H4 (cell line): Measurements from ENCODE around the gene GRID1. TPM values are rescaled to one million over a fixed set of nuclear protein-coding genes. Genes with fewer than 3 reads are reported as not detected.

Experiments used
- DNase-seq: peaks from one replicate; pipeline ENCODE4 v3.0.0-alpha.2; 2015; ENCODE audit warnings: low spot score
- total RNA-seq: library from RNA; depleted of rRNA; stranded (reverse); fragments of >200 nt; shearing (Covaris generic); gene quantifications from 2 replicates; pipeline ENCODE4 v1.2.3, GENCODE V29; 2014

GRID1 gene
- total RNA-seq, 1 experiment from 2014 or later, result 2.4 TPM

DNA sequence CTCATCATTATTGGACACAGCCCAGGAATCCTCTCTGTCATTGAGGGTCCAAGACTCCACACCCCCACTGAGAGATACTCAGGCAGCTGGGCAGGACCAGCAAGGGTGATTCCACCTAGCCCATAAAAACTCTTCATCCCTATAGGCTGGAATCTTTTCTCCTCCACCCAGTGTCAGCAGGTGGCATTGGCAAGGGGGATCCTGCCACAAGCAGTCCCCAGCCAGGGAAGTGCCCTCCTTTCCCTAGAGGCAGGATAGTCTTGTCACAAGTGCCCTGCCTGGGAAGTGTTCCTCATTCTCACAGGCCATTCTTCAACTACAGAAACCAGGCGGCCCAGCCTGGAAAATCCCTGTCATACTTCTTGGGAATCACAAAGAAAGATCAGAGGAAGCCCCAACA lies 533.6 kb downstream of the GRID1 start:
- DNase-seq, result no peak

DNA sequence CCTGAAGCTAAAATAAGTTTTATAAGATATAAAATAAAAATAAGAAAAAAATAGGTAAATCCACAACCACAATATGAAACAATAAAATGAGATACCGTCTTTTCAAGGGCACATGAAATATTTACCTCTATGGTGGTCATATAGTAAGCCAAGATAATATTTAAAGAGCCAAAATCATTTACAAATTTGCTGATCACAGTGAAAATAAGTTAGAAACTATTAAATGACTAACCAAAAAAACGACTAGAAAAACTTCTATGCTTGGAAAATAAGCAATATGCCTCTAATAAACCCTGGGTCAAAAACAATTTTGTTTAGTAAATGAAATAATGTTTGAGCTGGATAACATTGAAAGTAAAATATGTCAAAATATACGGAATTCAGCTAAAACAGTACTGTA lies 535.2 kb downstream of the GRID1 start:
- DNase-seq, result no peak

DNA sequence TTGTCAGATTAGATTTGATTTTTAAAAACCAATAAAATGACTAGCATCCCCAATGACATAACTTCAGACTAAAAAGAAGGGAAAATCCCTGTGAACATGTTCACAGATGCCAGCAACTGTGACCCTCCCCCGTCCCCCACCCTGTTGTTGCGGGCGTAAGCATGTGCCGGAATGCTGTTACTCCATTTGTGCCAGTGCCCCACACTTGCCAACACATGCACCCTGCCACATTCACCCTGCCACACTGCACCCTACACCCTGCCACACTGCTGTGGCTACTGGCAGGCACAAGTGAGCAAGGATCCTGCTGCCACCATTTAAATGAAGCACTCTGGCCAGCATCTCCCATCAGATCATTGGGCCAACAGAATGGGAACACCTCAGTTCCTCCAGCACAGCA lies 540.2 kb downstream of the GRID1 start:
- DNase-seq, result no peak

DNA sequence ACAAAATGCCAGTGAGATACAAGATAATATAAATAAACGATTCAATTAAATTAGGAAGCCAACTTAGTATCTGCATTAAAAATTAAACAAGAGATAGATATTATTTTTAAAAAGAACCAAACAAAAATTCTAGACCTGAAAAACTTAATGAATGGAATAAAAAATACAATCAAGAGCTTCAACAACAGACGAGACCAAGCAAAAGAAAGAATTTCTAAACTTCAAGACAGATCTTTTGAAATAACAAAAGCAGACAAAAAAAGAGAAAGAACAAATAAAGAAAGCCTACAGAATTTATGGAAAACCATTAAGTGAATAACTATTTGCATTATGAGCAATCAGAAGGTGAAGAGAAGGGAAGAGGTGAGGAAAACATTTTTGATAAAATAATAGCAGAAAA lies 555.2 kb downstream of the GRID1 start:
- DNase-seq, result no peak

DNA sequence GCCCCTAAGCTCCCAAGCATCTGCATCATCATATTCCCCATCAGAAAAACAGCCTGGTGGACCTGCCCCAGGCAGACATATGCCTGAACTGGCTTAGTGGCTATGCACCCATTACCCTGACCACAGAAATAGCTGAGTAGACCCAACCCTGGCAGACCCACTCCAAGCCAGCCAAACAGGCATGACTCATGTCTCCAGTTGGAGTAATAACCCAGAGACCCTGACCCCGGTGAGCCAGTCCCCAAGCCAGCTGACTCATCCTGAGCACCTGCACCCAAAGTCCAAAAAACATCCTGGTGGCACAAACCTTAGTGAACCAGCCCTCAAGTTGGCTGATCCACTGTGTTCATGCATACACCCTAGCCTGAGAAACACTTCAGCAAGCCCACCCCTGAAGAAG lies 555.9 kb downstream of the GRID1 start:
- no peak for DNase-seq

DNA sequence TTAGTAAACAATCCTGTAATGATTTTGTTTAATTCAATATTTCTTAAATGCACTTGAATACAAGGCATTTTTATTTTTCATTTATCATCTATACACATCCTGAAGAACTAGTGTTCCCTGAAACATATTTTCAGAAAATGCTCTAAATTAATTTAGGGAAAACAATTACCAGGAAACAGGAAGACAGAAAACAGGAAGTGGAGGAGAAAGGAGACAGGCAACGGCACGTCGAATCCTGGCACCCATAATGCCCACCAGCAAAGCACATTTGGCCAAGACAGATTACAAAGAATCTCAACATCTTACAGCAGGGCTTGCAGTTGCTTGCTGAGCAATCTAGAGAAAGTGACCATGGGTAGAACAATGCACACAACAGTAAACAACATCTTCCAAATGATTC lies 571.1 kb downstream of the GRID1 start:
- no peak for DNase-seq

DNA sequence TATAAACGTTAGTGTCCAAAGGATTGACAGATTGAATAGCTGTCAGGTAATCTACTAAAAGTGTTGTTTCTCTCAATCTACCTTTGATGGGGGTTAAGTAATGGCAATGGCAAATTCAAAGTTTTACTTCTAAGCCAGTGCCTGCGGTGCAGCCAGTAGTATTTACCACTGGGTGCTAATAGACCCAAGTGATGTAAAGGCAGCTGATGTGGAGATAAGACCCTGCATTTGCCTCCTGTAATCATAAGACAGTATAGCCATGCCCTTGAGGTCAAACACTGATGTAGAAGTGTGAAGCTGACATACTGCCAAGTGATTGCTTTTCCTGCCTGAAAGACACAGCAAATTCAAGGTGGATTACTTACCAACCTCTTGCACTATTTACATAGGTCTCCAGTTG lies 572.0 kb downstream of the GRID1 start:
- no peak for DNase-seq

DNA sequence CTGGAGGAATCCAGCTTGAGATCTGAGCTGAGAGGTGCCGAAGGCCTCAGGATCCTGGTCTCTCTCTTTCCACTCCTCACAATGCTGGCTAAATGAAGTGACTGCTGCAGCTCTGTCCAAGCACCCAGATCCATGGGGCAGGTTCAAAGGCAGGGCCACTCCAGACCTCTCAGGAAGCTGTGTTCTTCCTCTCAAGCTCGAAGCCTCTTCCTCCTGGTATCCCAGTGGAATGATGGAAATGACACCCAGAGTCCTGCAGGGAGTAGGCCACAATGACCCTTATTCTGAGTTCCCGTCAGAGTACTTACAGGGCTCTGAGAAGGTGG lies 574.1 kb downstream of the GRID1 start:
- no peak for DNase-seq

DNA sequence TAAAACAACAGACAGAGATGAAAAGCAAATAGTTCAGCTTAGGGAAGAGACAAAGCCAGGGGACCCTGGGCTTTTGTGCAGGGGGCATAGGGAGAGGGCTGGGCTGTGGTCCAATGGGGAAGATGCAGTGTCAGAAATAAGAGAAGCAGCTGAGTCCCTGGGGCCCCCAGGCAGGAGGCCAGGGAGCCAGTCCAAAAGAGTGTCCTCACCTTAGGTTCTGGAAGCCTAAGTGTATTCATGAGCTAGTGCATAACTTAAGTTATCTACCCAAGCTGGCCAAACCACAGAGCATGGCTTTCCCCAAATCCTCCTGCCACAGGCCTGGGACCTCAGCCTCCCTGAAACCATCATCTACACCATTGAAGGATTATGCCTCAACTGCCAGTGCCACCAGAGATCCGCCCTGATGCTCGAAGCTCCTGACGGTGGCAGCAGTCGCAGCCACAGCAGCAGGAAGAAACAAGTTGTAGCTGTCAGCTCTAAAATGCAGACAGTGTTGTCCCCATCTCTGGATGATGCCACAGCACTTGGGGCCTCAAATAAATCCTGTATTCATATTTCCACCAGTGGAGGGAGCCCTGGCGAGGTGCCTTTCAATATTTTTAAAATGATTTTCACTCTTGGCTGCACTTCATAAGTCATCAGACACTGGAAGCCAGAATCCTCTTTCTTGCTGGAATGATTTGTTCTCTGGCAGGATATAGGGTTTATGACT lies 574.6 kb downstream of the GRID1 start:
- no peak for DNase-seq

DNA sequence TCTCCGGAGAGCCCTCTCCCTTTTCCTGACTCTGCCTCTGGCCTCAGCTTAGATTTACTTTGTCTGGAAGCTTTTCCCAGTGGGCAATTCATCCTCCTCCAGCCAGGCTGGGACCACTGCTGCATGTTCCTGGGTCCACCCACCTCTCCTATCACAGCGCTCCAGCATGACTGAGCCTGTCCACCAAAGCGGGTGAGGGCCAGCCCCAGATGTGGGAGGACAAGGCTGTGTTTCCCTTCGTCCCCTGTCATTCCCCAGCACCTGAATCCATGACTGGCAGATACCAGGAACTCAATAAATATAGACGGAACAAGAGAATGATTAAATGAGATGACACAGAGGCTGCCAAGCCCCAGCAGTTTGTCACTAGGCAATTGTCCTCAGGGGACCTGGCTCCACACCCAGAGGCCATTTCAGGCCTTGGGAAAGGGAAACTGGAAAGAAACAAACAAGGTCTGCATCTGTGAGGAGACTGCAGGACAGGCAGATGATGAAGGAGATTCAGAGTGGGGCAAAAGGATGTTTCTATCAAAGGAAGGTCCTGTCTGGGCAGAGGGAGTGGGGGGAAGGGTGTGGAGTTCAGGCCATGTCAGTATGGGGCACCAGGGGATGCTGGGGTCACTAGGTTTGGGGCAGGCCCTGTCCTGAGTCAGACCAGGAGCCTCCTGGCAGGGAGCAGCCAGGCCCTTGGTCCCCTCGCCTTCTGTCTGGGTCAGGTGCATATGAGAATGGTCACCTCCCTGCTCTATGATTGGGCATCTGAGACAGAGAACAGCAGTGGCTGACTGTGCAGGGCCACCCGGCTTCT lies 576.4 kb downstream of the GRID1 start:
- no peak for DNase-seq

DNA sequence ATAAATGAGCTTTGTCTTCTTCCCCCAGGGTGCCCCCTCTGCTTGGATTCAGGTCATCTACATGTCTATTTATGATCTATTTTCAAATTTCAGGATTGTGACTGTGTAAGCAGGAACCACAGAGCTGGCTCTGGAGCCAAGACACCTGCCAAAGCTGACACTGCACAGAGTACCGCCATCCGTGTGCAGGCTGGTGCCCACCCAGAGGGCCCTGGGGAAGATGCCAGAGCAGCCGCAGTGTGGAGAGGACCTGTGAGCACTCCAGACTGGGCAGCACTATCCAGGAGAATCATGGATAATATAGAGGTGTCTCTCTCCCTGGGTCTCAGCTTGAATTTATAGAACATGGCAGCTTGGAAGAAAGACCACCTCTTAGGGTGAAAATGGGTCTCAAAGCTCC lies 577.5 kb downstream of the GRID1 start:
- no peak for DNase-seq

DNA sequence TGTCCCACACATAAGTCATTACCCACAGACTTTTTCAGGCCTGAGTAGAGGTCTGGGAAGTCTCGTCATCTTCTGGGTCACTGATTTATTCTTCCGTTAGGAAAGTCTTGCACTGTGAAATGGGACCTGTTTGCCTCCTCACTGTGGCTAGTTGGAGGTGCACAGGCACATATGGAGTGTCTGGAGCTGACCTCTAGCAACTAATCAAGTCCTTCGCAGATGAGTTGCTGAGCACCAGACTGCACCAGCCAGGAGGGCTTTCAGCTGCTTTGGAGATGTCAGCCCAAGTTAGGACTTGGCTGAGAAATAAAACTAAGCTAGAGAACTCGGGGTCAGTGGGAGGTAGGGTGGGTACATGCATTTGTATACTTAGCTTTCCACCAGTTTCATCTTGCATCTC lies 578.0 kb downstream of the GRID1 start:
- DNase-seq, result no peak

DNA sequence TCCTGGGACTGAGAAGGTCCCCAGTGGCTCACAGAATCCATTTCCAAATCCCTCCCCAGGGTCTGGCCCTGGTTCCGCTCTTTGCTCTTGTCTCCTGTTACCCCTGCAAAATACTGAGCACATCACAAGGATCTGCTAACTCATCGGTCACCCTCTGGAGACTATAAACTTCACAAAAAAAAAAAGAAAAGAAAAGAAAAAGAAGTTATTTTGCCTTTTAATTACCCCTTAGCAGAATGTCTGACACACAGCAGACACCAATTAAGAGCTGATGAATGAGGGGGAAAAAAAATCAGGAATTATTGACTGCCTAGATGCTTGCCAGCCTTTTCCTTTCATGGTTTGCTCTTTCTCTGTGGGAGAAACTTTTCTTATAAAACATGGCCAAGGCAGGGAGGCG lies 578.7 kb downstream of the GRID1 start:
- DNase-seq, result no peak

DNA sequence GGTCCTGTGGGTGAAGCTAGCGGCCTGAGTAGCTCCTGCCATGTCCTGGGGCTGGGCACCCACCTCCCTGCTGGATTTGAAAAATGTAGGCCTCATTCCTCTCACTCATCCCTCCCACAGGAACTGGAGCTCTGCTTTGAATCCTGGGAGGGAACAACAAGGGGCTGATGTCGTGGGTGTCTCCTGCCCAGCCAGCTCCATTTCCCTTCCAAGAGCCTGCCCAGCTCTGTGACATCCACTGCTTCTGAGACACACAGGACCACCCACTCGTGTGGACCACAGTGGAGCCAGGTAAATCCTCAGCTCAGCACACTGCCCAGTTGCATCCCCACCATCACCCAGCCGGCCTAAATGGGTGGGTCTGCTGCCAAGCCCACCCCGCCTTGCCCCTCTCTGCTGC lies 579.2 kb downstream of the GRID1 start:
- no peak for DNase-seq

DNA sequence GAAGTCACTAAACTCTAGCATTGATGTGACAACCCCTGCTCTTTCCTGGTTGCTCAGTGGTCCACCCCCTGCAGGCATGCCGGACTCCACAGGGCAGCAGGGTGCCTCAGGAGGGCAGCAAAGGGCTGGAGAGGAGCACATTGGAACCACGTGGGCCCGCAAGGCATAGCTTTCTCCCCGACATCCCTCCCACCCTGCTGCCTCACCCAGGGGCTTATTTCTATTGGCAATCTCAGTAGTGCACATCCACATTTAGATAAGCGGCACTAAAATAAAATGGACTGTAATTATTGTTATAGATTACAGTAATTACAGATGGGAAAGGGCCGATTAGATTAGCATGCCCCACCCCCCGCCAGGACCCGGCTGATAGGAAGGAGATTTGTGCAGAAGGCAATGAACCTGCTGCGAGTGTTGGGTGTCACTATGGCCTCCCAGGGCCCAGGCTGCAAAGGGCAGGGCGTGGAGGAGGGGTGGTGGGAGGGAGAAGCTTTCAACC lies 580.1 kb downstream of the GRID1 start:
- no peak for DNase-seq

DNA sequence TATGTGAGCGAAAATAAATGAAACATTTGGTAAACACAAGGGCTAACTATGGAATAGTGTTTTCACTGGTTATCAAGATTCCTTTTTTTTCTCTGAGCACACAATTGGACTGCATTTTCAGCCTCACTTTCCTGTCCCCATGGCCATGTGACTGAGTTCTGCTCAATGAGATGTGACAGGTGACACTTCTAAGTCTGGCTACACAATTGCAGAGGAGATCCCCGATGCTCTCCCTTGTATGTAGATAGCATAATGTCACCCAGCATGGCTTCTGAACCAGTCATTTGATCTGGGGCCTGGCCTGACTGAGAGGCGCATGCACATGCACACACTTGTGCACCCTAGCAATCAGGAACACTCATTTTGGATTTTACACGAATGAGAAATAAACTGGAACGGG lies 581.8 kb downstream of the GRID1 start:
- no peak for DNase-seq

DNA sequence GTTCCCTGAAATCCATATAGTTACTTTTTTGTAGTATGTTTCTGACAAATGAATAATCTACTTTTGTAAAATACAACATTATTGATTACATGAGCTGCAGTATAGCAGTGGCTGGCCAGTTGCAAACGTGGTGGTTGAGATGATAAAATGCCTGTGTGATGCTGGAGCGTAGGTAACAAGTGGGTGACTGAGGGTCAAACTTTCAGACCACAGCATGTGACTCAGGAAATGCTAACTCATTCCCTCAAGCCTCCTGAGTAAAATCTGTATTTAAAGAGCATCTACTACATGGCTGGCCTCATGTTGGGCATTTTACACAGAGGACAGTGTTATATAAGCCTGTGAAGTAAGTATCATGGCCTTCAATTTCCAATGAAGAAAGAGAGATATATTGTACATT lies 585.2 kb downstream of the GRID1 start:
- DNase-seq, result no peak

DNA sequence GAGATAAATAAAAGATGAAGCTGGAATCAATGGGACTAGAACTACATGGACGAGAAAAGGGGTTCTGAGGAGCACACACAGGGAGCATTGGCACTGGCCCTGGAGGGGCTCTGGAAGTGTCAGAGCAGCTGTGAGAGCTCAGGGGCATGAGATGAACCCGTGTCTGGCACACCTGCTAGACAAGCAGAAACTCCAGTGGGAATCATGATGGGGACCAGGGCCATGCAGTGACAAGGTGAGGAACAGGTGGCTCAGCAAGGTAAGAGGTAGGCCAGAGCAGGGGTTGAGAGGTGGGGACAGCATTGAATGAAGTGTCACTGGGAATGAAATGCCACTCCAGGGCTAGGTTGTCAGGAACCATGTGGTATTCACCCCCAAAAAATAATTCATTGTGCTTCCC lies 588.5 kb downstream of the GRID1 start:
- DNase-seq, result no peak

DNA sequence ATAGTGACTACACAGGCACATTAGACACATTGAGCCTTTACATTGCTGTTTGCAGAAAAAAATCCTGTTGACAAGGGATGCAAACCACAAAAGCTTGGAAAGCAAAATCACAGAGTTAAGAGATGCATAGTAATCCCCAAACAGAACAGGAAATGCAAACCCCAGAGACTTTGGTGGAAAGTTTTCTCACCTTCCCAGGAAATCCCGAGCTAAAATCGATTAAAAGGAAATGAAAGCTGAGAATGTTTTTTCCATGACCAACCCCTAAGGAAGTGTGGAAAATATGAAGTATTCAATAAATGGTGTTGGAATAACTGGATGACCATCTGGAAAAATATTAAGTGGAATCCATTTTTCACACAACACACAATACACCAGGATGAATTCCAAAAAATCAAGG lies 598.7 kb downstream of the GRID1 start:
- no peak for DNase-seq

DNA sequence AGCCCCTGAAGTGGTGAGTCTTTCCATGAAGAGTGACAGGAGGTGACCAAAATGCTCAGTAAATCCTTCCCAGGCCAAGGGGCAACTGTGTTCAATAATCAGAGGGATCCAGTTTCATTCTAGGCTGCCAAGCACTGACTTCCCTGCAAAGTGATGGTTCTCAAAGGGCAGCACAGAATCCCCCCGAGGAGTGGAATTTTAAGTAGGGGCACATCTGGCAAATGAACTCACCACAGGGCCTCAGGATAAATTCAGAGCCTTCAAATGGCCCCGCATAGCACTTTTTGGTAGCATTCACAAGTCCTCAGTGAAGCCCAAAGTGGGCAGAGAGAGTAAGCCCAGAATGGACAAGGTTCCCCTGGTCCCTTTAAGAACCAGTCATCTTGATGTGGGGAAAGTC lies 602.5 kb downstream of the GRID1 start:
- DNase-seq, result no peak

DNA sequence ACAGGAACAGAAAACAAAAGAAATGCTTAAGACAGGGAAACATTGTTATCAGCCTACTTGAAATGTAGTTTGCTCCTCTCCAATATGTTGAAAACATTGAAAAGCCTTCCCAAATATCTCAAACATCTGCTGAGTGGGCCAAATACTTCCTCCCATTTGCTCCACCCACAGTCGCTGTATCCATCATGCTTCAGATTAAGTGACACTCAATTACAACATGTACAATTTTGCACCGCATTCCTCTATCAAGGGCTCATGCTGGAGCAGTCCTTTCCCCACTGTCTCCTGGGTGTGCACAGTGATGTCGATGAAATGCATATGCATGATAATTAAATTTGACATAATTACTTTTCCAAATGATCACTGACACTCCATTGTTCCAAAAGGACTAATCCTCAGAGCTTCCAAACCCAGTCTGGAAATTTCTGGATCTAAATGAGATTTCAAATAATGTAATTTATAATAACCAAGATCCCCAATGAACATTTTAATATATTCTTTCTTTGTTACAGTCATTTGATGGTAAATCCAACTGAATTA lies 604.6 kb downstream of the GRID1 start:
- no peak for DNase-seq

DNA sequence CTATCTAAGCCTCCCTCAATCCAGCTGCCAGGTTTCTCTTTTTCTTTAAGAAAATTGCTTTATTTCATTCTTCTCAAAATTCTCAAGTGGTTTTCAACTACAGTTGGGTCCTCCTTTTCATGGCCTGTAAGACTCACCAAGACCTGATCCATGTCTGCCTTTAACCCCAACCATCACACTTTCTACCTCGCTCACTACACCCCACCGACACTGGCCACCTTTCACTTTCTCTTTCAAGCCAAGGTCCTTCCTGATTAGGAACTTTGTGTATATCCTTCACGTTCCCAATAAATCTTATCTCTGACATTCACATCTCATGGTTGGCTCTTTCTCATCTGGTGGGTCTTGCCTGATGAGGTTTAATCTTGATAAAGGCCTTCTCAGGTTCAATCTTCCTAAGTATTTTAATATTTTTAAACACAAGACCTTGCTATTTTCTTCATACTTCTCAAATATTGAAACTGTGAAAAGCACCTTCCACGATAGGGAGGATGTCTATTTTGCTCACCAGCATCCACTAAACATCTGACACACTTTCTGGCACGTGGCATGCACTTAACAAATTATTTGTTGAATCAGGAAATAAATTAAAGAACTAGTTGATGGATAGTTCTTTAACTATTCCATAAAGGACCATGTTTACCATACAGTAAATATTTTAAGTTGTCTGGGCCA lies 624.8 kb downstream of the GRID1 start:
- DNase-seq, result no peak

DNA sequence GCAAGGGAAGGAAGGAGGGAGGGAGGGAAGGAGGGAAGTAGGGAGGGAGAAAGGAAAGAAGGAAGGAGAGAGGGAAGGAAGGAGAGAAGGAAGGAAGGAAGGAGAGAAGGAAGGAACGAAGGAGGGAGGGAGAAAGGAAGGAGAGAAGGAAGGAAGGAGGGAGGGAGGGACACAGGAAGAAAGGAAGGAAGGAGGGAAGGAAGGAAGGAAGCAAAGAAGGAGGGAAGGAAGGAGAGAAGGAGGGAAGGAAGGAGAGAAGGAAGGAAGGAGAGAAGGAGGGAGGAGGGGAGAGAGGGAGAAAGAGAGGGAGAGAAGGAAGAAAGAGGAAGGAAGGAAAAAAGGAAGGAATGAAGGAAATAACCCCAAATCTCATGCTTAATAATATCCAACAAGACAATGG lies 630.6 kb downstream of the GRID1 start:
- DNase-seq, result no peak
